WERI-Rb-1 (cell line): ENCODE data around the gene CHST5.

Experiments
- DNase-seq: peaks from one replicate; pipeline ENCODE4 v3.0.0-alpha.2; 2020
- H3K27ac ChIP-seq: fragments of 250-450 bp; sonication (Bioruptor Pico); 2 replicates; pipeline ENCODE4 v1.5.1; 2020; ENCODE audit warnings: mild to moderate bottlenecking, moderate library complexity
- H3K27me3 ChIP-seq: fragments of 250-450 bp; sonication (Bioruptor Pico); 2 replicates; pipeline ENCODE4 v1.5.1; 2021; ENCODE audit warnings: mild to moderate bottlenecking, low read depth, moderate library complexity; ENCODE audit not compliant: insufficient read depth, severe bottlenecking
- H3K36me3 ChIP-seq: fragments of 250-450 bp; sonication (Bioruptor Pico); 2 replicates; pipeline ENCODE4 v1.5.1; 2020; ENCODE audit warnings: mild to moderate bottlenecking, moderate library complexity
- H3K4me3 ChIP-seq: 2 replicates; pipeline ENCODE4 v1.5.1; 2011; ENCODE audit warnings: low read depth, mild to moderate bottlenecking, control low read depth, low read length
- H3K9me3 ChIP-seq: fragments of 250-450 bp; sonication (Bioruptor Pico); 2 replicates; pipeline ENCODE4 v1.5.1; 2021; ENCODE audit warnings: mild to moderate bottlenecking, moderate library complexity; ENCODE audit not compliant: severe bottlenecking
- CTCF ChIP-seq: IDR thresholded peaks from 2 replicates; pipeline ENCODE4 v1.5.1; 2011; ENCODE audit warnings: low read depth, mild to moderate bottlenecking, control low read depth, inconsistent platforms, low read length

Gene CHST5

GRCh38 chr16:75481475-75481874 lies 54.4 kb downstream of the CHST5 start:
- H3K27me3 ChIP-seq, result no peaks in the 10 kb centered on the region
- H3K27ac ChIP-seq, result no peak overlapping the region
- H3K9me3 ChIP-seq, result no peaks in the 10 kb centered on the region
- no peaks in the 10 kb centered on the region for H3K36me3 ChIP-seq
- H3K4me3 ChIP-seq, result no peak overlapping the region
- DNase-seq, result no peak
- no peak for TF ChIP-seq CTCF

GRCh38 chr16:75479421-75479990 lies 56.4 kb downstream of the CHST5 start:
- no peaks in the 10 kb centered on the region for H3K9me3 ChIP-seq
- H3K4me3 ChIP-seq, result no peak overlapping the region
- H3K36me3 ChIP-seq, result no peaks in the 10 kb centered on the region
- no peak overlapping the region for H3K27ac ChIP-seq
- TF ChIP-seq CTCF, result no peak
- no peak for DNase-seq
- no peaks in the 10 kb centered on the region for H3K27me3 ChIP-seq
